AG08395 (cell line): ENCODE results near the gene TERT.
"Not testable (repeated sequence)": the region's sequence is repeated elsewhere in the genome, so short reads cannot be mapped to it uniquely, and the experiment has no call there.

Experiments
- DNase-seq: peaks from one replicate; pipeline ENCODE4 v3.0.0; 2012; ENCODE audit warnings: mixed read lengths, low spot score

Gene TERT

DNA sequence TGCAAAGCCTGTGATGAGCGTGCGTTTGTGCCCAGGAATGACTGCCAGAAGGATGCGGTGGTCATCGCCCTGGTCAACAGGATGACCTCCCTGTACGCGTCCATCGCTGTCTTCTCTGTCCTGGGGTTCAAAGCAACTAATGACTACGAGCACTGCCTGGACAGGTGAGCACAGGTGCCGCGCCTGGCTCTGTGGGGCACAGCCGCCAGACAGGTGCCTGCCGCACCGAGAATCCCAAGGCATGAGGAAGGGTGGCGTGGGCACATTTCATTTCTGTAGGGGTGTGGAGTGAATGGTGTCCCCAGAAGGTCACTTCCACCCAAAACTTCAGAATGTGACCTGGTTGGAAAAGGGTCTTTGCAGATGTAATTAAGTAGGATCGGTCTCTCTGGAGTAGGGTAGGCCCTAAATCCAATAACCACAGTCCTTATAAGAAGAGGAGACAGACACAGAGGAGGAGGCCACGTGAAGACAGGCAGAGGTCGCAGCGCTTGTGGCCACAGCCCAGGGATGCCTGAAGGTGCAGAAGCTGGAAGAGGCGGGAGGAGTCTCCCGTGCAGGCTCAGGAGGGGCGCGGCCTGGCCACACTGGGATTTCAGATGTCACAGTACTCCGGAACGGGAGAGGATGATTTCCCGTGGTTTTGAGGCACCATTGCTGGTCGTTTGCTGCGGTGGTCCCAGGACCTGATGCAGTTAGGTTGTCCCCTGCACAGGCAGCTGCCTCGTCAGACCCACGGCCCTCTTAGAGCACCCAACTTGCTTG lies 54.2 kb downstream of the TERT start:
- no peak for DNase-seq

DNA sequence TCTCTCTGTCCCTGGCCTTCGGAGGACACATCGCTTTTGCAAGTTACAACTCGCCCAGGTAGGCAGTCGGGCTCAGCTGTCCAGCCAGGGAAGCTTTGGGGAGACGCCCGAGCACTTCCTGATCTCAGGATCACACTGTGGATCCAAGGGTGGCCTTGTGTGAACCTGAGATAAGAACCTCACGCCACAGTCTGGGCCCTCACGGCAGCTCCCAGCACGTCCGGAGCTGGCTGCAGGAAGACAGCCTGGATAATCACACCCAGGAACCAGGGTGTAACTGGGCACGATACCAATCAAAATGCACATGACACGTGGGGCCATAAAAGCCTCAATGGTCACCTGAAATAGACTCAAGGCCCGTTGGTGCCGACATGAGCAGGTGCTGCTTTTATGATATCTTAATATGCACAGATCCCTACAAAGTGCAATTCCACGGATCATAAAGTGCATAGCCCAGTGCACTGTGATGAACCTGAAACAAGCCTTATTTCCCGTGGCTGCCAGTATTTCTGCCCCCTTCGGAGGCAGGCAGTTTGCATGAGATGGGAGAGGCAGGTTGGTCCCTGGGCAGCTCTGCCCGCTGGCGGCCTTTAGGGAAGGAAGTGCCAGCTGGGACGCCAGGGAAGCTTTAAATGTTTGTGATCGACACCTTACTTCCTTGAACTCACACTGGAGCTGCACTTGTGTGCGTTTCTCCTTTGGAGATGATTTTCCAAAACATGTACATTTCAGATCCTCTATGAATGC lies 55.2 kb downstream of the TERT start:
- no peak for DNase-seq

DNA sequence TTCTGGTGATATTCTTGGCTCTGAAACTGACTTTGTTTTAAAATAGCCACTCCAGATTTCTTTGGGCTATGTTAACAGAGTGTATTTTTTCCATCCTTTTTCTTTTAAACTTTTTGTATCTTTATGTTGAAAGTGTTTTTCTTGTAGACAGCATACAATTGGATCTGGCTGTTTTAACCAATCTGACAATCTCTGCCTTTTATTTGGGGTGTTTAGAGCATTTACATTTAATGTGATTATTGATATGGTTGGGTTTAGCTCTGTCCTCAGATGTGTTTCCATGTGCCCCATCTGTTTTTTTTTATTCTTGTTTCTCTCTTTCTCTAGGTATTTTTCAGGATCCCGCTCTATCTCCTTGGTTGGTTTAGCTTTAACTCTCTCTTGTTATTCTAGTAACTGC lies 59.0 kb downstream of the TERT start:
- DNase-seq = no peak

DNA sequence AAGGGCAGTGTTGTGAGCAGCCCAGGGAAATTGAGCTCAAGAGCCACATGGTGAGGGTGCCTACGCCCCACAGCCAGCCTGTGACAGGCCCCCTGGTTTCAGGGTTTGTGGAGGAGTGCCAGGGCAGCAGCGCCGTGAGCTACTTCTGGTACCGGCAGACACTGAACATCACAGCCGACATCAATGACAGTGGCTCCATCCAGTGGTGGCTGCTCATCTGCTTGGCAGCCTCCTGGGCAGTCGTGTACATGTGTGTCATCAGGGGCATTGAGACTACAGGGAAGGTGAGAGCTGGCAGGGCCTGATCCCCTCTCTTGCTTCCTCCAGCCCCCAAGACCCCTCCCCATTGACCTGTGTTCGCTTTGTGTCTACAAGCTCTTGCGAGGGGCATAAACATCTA lies 59.5 kb downstream of the TERT start:
- no peak for DNase-seq

DNA sequence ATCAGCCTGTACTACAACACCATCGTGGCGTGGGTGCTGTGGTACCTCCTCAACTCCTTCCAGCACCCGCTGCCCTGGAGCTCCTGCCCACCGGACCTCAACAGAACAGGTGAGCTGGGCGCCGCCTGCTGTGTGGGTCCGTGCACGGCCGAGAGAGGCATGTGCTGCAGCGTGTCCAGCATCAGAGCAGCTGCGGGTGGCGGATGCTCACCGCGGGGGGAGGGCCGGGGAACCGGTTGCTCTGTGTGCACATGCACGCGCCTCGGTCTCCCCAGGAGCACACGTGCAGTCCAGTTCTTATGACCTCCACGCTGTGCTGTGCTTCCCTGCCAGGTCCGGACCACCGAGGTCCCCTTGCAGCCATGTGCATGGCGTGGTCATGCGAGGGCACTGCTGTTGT lies 62.1 kb downstream of the TERT start:
- DNase-seq = no peak

DNA sequence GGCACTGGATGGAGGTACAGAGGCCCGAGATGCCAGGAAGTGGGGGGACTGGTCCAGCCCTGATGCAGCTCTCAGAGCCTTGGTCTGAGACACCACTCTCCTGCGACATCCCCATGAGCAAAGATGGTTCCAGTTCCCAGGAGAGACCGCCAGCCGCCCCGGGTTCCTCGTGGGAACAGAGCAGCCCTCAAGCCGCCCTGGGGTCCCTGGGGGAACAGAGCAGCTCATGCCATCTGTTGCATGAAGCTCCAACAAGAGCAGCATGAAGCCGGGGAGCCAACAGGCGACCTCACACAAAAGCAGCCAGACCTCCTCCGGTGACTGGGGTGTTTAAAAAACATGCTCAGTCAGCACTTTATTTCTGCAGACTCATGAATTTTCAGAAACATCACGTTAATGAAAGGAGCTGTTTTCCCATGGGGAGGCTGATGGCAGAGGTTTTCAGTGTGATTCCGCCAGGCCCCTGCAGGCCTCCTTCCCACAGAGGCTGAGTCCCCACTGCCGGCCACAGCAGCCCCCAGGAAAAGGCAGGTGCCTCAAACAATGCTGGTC lies 63.4 kb downstream of the TERT start:
- no peak for DNase-seq

DNA sequence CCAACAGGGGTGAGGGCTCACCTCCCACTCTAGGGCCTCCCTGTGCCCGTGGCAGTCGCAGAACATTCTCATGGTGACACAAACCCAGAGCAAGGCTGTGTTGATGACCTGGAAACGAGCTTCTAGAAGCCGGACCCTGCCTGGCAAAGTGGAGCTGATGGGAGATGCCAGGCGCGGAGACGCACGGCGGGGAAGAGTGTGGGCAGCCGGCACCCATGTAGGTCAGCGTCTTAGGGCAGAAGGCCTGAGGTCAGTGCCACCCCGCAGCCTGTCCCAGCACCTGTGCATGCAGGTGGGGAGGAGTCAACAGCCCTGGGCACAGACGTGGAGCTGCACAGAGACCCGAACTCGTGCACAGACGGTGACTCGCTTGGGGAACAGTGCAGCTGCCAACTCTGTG lies 64.3 kb downstream of the TERT start:
- no peak for DNase-seq

DNA sequence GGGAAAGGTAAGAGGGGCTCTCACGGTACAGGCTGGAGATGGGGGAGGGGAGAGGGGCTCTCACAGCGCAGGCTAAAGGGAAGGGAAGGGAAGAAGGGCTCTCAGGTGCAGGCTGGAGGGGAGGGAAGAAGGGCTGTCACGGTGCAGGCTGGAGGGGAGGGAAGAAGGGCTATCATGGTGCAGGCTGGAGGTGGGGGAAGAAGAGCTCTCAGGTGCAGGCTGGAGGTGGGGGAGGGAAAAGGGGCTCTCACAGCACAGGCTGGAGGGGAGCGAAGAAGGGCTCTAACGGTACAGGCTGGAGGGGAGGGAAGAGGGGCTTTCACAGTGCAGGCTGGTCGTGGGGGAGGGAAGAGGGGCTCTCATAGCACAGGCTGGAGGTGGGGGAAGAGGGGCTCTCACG lies 65.0 kb downstream of the TERT start:
- no peak for DNase-seq

DNA sequence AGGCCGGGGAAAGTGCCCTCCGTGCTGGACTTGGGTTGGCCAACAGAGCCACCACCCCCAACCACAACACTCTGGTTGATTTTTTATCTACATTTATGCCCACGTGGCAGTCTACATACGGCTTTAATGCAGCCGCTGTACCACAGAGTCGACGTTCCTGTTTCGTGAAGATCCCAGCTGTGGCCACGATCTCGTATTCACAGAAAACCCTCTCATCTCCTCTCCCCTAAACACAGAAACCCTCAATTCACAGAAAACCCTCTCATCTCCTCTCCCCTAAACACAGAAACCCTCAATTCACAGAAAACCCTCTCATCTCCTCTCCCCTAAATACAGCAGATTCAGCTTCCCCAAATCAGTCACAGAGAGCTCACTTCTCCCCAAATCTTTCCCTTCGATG lies 65.8 kb downstream of the TERT start:
- not testable (repeated sequence) for DNase-seq

DNA sequence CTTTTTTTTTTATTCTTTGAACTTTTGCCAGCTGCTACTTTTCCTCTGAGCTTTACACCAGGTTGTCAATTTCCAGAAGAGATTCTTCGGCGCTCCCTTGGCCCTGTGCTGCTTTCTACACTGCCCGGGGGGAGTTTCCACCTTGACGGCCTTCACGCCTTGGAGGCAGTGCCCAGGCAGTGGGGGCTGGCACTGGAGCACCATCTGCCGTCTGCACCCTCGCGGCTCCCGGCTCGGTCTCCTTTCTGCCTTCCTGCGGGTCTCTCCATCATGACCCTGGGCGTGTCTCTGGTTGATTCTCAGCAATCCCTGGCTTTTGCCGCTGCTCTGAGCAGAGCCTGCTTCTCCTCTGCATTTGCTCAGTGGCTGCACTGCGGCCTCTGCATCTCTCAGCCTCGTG lies 66.7 kb downstream of the TERT start:
- no peak for DNase-seq

DNA sequence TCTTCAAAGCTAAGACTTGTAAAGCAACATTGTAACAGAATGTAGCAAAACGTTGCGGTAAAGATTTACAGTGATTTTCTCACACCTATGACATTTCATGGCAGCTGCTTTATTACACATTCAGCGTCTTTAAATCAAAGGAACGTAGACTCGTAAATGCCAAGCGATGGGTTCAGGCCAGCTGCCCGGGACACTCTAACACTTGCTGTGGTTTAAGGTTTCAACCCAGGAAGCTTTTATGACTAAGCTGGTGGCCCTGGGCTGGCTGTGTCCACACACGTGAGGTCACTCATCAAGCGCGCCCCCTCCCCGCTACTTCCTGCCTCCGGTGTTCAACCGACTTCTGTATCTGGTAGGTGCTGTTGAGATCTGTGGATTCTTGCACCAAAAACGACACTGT lies 67.2 kb downstream of the TERT start:
- no peak for DNase-seq

DNA sequence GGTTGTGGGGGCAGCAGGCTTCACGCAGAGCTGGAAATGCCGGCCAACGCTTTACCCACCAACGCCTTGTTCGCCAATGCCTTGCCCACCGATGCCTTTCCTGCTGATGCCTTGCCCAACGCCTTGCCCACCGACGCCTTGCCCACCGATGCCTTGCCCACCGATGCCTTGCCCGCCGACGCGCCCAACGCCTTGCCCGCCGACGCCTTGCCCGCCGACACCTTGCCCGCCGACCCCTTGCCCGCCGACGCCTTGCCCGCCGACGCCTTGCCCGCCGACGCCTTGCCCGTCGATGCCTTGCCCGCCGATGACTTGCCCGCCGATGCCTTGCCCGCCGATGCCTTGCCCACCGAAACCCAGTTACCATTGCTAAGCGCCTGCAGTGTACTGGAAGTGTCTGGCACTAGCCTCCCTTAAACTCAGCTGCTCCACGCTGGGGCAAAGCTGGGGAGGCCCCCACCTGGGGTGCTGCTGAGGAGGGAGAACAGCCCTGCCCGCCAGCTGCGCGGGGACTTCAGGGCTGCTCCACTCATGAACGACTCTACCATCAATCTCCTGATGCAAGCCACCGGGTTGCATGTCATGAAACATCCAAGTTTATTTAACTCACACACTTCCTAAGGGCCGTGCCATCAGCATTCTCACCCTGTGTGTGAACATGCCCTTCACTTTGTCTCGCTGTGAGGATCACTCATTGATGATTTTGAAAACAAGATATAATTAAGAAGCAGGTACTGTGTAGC lies 67.9 kb downstream of the TERT start:
- no peak for DNase-seq

DNA sequence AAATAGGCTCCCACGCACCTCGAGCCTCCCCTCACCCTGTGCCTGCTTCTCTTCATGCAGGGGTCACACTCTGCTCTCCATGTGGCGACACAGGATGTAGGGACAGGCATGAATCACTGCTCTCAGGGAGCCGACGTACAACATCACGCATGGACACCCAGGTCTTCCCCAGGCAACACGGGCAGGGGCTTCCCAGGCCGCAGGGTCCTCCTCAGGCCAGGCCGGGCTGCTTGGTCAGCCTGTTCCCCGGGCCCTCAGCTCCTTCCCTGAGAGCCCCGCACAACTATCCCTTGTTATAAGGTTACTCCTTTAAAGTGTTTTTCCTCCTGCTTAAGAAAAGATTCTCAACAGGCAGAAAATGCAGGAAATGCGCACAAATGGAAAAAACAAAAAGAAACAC lies 68.6 kb downstream of the TERT start:
- no peak for DNase-seq

DNA sequence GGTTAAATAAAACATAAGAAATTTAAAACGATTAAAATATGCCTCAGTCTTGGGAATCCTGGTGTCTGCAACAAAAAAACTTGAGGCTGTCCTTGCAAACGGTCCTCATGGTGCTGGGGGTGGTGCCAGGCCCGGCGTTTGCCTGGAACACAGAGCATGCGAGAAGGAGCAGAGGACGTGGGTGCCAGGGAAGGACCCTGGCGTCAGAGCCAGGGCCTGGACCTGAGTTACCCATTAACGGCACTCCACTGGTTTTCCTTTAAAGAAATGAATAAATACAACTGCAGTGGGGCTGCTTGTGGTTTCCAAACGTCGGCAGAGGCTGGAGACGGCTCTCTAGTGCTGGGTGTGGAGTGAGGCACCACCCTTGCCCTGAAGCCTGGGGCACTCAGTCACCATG lies 69.8 kb downstream of the TERT start, which contains the start of gene SLC6A18:
SLC6A18 (plus strand) TSS at position 301 of the 400 bp plus-strand sequence; CDS start at position 398, 97 bp downstream.
- DNase-seq = no peak

DNA sequence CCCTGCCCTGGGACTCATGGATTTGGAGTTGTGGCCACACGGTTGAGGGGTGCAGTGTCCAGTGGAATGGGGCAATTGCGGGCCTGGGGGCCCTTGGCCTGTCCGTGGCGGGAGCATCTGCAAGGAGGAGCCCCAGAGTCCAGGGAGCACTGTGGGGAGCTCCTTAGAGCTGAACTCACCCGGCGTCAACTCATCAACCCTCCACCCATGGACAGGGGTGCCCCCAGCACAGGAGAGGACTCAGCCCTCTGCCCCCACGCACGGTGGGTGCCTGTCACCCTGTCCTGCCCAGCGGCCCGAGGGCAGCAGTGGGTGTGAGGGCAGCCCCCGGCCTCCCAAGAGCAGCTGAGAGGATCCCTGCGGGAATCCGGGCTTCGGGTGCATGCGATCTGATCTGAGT lies 70.2 kb downstream of the TERT start:
- no peak for DNase-seq

DNA sequence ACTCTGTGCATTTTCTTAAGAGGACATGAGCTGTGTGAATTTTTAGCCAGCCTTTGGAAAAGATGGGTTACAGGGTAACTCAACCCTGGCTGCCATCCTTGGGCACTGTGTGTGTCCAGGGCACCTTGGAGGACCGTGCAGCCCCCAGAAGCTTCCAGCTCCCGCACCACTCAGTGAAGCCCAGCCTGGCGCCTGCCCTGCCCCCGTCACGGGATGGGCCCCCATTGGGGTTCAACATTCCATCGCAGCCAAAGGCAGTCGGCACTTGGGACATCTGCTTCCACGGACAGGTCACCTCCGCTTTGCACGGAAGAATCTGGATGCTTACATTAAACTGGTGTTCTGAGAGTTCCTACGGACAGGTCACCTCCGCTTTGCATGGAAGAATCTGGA lies 71.6 kb downstream of the TERT start:
- DNase-seq = no peak

DNA sequence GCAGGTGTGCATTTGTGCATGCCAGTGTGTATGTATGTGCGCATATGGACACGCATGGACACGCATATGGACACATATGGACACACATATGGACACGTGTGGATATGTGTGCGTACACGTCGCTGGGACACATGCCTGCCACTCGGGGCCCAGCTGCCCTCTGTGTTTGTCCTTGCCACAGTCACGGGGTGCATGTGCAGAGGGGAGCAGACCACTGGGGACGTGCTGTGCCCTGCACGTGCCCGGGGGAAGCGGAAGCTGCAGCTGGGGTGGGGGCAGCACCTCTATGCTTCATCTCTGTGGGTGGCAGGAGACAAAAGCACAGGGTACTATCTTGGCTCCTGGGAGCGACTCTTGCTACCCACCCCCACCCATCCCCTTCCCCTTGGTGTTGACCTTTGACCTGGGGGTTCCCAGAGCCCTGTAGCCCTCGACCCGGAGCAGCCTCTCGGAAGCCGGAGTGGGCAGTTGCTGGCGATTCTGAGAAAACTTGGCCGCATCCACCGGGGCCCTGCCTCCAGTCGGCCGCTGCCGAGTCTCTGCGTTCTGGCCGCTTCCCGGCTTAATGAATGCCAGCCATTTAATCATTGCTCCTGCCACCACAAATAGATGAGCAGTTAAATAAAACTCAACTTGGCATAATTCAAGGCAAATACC lies 72.1 kb downstream of the TERT start:
- no peak for DNase-seq

DNA sequence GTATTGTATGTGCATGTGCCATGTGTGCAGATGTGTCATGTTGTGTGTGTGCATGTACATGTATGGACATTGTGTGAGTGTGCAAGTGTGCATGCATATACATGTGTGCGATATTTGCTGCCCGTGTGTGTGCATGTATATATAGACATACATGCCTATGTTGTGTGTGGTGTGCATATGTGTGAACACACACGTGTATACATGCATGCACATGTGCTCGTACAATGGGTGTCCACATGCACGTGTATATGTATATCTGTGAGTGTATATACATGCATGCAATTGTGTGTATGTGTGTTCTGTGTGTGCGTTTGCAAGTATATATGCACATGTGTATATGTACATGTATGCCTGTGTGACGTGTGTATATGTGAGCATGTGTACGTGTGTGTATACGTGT lies 72.7 kb downstream of the TERT start:
- DNase-seq = no peak

DNA sequence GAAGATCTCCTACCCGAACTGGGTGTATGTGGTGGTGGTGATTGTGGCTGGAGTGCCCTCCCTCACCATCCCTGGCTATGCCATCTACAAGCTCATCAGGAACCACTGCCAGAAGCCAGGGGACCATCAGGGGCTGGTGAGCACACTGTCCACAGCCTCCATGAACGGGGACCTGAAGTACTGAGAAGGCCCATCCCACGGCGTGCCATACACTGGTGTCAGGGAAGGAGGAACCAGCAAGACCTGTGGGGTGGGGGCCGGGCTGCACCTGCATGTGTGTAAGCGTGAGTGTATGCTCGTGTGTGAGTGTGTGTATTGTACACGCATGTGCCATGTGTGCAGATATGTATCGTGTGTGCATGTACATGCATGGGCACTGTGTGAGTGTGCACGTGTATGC lies 73.1 kb downstream of the TERT start:
- no peak for DNase-seq

DNA sequence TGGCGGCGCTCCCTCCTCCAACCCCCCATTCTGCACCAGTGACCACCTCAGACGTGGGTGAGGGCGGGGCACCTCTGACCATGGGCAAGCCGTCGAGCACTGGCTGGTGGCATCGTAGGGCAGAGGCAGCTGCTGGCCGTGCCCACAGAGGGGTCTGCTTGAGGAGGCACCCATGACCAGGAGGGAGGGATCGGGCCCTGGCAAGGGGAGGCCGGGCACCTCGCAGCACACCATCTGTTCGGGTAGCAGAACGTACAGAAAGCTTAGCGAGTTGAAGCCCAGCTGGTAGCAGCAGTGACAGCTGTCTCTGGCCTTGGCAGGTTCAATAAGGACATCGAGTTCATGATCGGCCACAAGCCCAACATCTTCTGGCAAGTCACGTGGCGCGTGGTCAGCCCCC lies 74.0 kb downstream of the TERT start:
- DNase-seq = no peak

DNA sequence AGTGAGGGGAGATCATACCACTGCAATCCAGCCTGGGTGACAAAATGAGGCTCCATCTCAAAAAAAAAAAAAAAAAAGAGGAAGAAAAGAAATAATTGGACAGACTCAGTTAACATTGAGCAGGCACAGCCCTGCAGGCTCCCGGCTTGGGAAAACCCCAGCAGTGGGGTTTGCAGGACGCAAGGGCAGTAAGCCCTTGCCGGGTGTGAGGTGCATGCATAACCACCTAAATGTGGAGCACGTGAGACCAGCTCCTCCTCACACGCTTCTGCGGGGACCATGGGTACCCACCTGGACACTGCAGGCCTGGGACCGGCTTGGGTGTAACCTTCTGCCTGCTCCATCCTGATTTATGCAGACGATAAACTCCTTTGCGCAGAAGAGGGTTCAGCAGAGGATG lies 74.5 kb downstream of the TERT start:
- DNase-seq = no peak

DNA sequence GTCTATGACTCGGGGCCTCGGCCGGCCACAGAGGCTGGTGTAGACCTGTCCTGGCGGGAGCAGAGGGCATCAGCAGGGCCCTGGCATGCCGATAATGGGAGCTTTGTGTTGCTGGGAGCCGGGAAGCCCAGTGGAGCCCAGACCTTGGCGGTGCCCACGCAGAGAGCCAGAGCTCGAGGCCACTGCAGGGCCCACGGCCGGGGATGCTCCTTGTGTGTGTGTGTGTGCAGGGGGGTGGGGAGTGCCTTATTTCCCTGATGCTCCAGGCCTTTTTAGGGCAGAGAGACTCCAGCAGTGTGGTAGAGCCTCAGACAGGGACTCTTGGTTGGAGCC lies 75.1 kb downstream of the TERT start:
- no peak for DNase-seq
